Measurements from ENCODE around the gene HIVEP3. TPM values are rescaled to one million over a fixed set of nuclear protein-coding genes. Genes with fewer than 3 reads are reported as not detected.

HIVEP3 gene
- total and polyA plus RNA-seq, 8 donors, result 1.8 to 65.3 (median 3.8) TPM

DNA sequence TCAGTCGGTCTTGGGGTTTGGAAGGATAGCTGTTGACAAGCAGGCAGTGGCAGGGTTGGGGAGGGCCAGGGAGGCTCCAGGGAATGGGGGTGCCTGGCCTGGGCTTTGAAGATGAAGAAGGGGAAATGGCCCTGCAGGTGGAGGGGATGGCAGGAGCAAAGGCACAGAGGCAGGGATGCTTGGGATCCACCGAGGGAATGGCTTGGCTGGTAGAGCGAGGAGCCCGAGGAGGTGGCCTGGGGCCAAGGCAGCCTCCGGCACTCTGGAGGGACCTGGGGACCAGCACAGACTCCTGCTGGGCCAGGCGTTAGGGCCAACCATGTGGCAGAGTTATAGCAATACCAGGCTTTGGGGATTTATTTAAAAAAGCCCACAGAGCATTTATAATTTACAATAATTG, 371.4 kb downstream of the HIVEP3 start:
- Histone ChIP-seq H3K9me3 (no peaks in the 10 kb centered on the region), H3K27ac (no peak overlapping the region), H3K36me3 (no peaks in the 10 kb centered on the region), H3K4me3 (no peak overlapping the region), H3K4me1 (no peaks in the 10 kb centered on the region), H3K27me3 (no peaks in the 10 kb centered on the region)
- DNase-seq, result no peak
- TF ChIP-seq EP300 (IDR thresholded peaks at IDR 0.05), result no peak
- TF ChIP-seq POLR2AphosphoS5 (IDR thresholded peaks at IDR 0.05), result no peak
- TF ChIP-seq, protein P1, sequence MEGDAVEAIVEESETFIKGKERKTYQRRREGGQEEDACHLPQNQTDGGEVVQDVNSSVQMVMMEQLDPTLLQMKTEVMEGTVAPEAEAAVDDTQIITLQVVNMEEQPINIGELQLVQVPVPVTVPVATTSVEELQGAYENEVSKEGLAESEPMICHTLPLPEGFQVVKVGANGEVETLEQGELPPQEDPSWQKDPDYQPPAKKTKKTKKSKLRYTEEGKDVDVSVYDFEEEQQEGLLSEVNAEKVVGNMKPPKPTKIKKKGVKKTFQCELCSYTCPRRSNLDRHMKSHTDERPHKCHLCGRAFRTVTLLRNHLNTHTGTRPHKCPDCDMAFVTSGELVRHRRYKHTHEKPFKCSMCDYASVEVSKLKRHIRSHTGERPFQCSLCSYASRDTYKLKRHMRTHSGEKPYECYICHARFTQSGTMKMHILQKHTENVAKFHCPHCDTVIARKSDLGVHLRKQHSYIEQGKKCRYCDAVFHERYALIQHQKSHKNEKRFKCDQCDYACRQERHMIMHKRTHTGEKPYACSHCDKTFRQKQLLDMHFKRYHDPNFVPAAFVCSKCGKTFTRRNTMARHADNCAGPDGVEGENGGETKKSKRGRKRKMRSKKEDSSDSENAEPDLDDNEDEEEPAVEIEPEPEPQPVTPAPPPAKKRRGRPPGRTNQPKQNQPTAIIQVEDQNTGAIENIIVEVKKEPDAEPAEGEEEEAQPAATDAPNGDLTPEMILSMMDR (IDR thresholded peaks at IDR 0.05), result no peak
- 69 to 85% (median 80%) methylated on average over 6 of the region's 6 CpGs for WGBS, 5 donors
- intact Hi-C loops (cut with DNase I; ENCODE audit: low total_unique reads), result no loop called here

DNA sequence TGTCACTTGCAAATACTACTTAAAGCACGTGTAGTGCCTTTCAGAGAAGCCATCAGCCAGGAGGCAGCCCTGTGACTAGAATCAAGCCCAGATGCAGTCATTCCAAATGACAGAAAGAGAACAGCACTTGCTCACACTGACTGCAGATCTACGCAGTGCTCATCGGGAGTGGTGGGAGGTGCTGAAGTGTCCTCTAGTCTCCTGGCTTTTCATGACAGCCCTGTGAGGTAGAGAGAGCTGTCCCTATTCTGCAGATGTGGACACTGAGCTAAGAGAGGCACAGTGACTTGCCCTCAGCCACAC, 371.9 kb downstream of the HIVEP3 start:
- 68 to 80% (median 76%) methylated on average over 3 of the region's 3 CpGs for WGBS, 5 donors

DNA sequence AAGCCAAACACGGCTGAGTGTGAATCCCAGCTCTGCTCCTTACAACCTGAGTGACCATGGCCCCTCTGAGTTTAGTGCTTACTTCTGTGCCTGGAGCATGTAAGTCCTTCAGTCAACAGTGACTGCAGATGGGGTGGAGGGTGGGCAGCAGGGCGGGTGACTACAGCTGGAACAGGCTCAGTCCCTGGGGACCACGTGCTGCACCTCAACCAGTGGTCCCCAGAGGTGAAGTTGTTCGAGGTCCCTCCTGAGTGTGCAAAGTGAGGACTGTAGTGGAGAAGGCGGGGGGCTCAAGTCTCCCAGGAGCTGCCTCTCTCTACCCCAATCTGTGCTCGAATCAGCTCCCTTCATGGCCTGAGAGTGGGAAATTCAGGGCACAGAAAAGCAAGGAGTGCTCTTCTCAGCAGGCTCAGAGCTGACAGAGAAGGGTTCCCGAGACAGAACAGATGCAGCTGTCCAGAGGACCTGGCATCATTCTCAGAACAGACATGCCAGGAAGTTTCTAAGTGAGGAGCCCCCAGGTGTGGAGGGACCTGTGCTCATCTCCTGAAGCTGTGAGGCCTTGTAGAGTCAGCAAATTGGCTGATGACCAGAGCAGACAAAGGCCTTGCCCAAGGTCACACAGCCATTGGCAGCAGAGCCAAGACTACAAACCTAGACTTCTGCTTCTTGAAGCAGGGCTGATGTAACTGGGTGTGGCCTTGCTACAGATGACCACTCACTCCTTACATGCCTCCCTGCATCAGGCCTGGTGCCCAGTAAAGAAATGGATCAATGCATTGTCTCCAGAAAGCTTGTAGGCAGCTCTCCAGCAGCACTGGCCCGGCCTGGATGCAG, 372.5 kb downstream of the HIVEP3 start:
- TF ChIP-seq POLR2A (IDR thresholded peaks at IDR 0.05), result no peak
- no peak for TF ChIP-seq EP300 (IDR thresholded peaks at IDR 0.05)
- no peak for TF ChIP-seq POLR2AphosphoS5 (IDR thresholded peaks at IDR 0.05)
- TF ChIP-seq, protein P1 (IDR thresholded peaks at IDR 0.05), result no peak
- DNase-seq, result no peak
- Histone ChIP-seq H3K4me1 (no peaks in the 10 kb centered on the region), H3K27ac (no peak overlapping the region), H3K4me3 (no peak overlapping the region), H3K9me3 (no peaks in the 10 kb centered on the region), H3K27me3 (no peaks in the 10 kb centered on the region), H3K36me3 (no peaks in the 10 kb centered on the region)
- WGBS, 5 donors, result 79 to 89% (median 83%) methylated on average over 8 of the region's 8 CpGs
- intact Hi-C loops (cut with DNase I; ENCODE audit: low total_unique reads), result no loop called here

More for the DNA sequence above, 371.9 kb downstream of the HIVEP3 start:
- intact Hi-C loops (cut with DNase I; ENCODE audit: low total_unique reads), result no loop called here
- Histone ChIP-seq H3K36me3 (no peaks in the 10 kb centered on the region), H3K4me1 (no peaks in the 10 kb centered on the region), H3K9me3 (no peaks in the 10 kb centered on the region), H3K27me3 (no peaks in the 10 kb centered on the region), H3K27ac (no peak overlapping the region), H3K4me3 (no peak overlapping the region)
- TF ChIP-seq POLR2A (IDR thresholded peaks at IDR 0.05) (no peak), EP300 (IDR thresholded peaks at IDR 0.05) (no peak), POLR2AphosphoS5 (IDR thresholded peaks at IDR 0.05) (no peak)
- TF ChIP-seq, protein P1 (IDR thresholded peaks at IDR 0.05), result no peak
- DNase-seq, result no peak

DNA sequence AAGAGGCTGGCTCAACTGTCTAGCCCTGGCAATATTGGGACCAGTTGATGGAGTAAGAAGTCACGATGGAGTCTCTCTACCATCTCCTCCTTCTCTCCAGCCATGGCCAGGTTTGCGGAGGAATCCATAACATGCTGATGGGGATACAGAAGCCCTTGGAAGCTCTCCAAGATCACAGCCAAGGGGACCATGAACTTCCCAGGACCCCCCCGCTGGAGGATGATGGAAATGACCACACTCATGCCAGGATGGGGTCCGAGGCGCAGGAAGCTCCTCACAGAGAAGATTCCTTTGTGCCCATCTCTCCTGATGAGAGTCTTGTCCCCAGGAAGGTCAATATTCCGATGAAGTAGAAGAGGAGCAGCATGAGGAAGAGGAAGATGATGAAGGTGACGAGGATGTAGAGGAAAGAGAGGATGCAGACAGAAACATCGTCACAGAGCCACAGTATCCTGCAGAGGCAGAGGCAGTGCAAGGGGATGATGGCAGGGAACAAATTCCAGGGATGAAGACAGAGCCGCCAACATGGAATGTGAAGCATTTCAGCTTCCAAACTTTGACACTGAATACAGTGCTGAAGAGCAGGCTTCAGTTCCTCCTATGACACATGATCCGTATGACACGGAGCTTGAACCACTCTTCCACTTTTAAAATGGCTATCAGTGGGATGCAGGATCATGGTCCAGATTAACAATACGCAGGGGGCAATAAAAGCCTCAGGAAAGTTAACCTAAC, 376.4 kb downstream of the HIVEP3 start:
- no peak for DNase-seq
- Histone ChIP-seq H3K36me3 (no peaks in the 10 kb centered on the region), H3K4me3 (no peak overlapping the region), H3K27me3 (no peaks in the 10 kb centered on the region), H3K9me3 (no peaks in the 10 kb centered on the region), H3K27ac (no peak overlapping the region), H3K4me1 (peaks cover 7 to 12% (median 8%) of the 10 kb centered on the region in 4 donors)
- 79 to 87% (median 82%) methylated on average over 11 to 12 of the region's 12 CpGs for WGBS, 5 donors
- intact Hi-C loops (cut with DNase I; ENCODE audit: low total_unique reads), result no loop called here
- no peak for TF ChIP-seq POLR2AphosphoS5 (IDR thresholded peaks at IDR 0.05)
- no peak for TF ChIP-seq EP300 (IDR thresholded peaks at IDR 0.05)
- TF ChIP-seq POLR2A (IDR thresholded peaks at IDR 0.05), result no peak
- TF ChIP-seq, protein P1 (IDR thresholded peaks at IDR 0.05), result no peak
